ENCODE results near the gene TBC1D10A.
A peak's percentile ranks its signal among the peaks of the same experiment; 100 is the strongest.

The TBC1D10A gene

GRCh38 chr22:30265823-30266444 lies 60.8 kb downstream of the TBC1D10A start:
- DNase-seq (ENCODE audit: insufficient read length) (peak; percentile 81), FAIRE-seq (peak; percentile 96)
- TF ChIP-seq TAF1 (IDR thresholded peaks at IDR 0.05; ENCODE audit: borderline replicate concordance, low read depth, low read length), result no peak
- TF ChIP-seq POLR2A (IDR thresholded peaks at IDR 0.05; ENCODE audit: low read depth, low read length), result peak; percentile 69; the same call in 1 of the 2 replicates
- peak; percentile 33; the same call in 1 of the 2 replicates for TF ChIP-seq POLR2AphosphoS5 (IDR thresholded peaks at IDR 0.05; ENCODE audit: low read depth, low read length)

- no peak for TF ChIP-seq POLR2AphosphoS5 (IDR thresholded peaks at IDR 0.05; ENCODE audit: low read depth, low read length)
- TF ChIP-seq POLR2A (IDR thresholded peaks at IDR 0.05; ENCODE audit: low read depth, low read length), result no peak
- no peak for TF ChIP-seq TAF1 (IDR thresholded peaks at IDR 0.05; ENCODE audit: borderline replicate concordance, low read depth, low read length)
- FAIRE-seq (no peak), DNase-seq (ENCODE audit: insufficient read length) (no peak)
Observed at GRCh38 chr22:30265131-30265720, 61.5 kb downstream of the TBC1D10A start.

GRCh38 chr22:30263883-30264282 lies 62.9 kb downstream of the TBC1D10A start:
- no peak for TF ChIP-seq TAF1 (IDR thresholded peaks at IDR 0.05; ENCODE audit: borderline replicate concordance, low read depth, low read length)
- no peak for TF ChIP-seq POLR2A (IDR thresholded peaks at IDR 0.05; ENCODE audit: low read depth, low read length)
- no peak for TF ChIP-seq POLR2AphosphoS5 (IDR thresholded peaks at IDR 0.05; ENCODE audit: low read depth, low read length)

GRCh38 chr22:30262917-30263741 lies 63.6 kb downstream of the TBC1D10A start:
- DNase-seq (ENCODE audit: insufficient read length) (peak; percentile 65), FAIRE-seq (peak; percentile 73)
- TF ChIP-seq TAF1 (IDR thresholded peaks at IDR 0.05; ENCODE audit: borderline replicate concordance, low read depth, low read length), result no peak
- TF ChIP-seq POLR2A (IDR thresholded peaks at IDR 0.05; ENCODE audit: low read depth, low read length), result no peak
- TF ChIP-seq POLR2AphosphoS5 (IDR thresholded peaks at IDR 0.05; ENCODE audit: low read depth, low read length), result no peak

More at GRCh38 chr22:30263883-30264282, 62.9 kb downstream of the TBC1D10A start:
- DNase-seq (ENCODE audit: insufficient read length), result no peak
- no peak for FAIRE-seq

GRCh38 chr22:30262112-30262511 lies 64.6 kb downstream of the TBC1D10A start:
- DNase-seq (ENCODE audit: insufficient read length), result no peak
- no peak for TF ChIP-seq POLR2AphosphoS5 (IDR thresholded peaks at IDR 0.05; ENCODE audit: low read depth, low read length)
- no peak for TF ChIP-seq POLR2A (IDR thresholded peaks at IDR 0.05; ENCODE audit: low read depth, low read length)
- TF ChIP-seq TAF1 (IDR thresholded peaks at IDR 0.05; ENCODE audit: borderline replicate concordance, low read depth, low read length), result no peak
- FAIRE-seq, result no peak

- FAIRE-seq, result no peak
- DNase-seq (ENCODE audit: insufficient read length), result no peak
- TF ChIP-seq POLR2A (IDR thresholded peaks at IDR 0.05; ENCODE audit: low read depth, low read length), result no peak
Observed at GRCh38 chr22:30261134-30261533, 65.6 kb downstream of the TBC1D10A start.

- FAIRE-seq, result no peak
- DNase-seq (ENCODE audit: insufficient read length), result no peak
- no peak for TF ChIP-seq POLR2AphosphoS5 (IDR thresholded peaks at IDR 0.05; ENCODE audit: low read depth, low read length)
- no peak for TF ChIP-seq POLR2A (IDR thresholded peaks at IDR 0.05; ENCODE audit: low read depth, low read length)
- no peak for TF ChIP-seq TAF1 (IDR thresholded peaks at IDR 0.05; ENCODE audit: borderline replicate concordance, low read depth, low read length)
Observed at GRCh38 chr22:30260682-30261081, 66.1 kb downstream of the TBC1D10A start.

- no peak for FAIRE-seq
- no peak for DNase-seq (ENCODE audit: insufficient read length)
- TF ChIP-seq POLR2A (IDR thresholded peaks at IDR 0.05; ENCODE audit: low read depth, low read length) (no peak), POLR2AphosphoS5 (IDR thresholded peaks at IDR 0.05; ENCODE audit: low read depth, low read length) (no peak), TAF1 (IDR thresholded peaks at IDR 0.05; ENCODE audit: borderline replicate concordance, low read depth, low read length) (no peak)
Observed at GRCh38 chr22:30260276-30260675, 66.5 kb downstream of the TBC1D10A start.

- TF ChIP-seq POLR2AphosphoS5 (IDR thresholded peaks at IDR 0.05; ENCODE audit: low read depth, low read length) (no peak), POLR2A (IDR thresholded peaks at IDR 0.05; ENCODE audit: low read depth, low read length) (no peak), TAF1 (IDR thresholded peaks at IDR 0.05; ENCODE audit: borderline replicate concordance, low read depth, low read length) (no peak)
- FAIRE-seq, result no peak
- DNase-seq (ENCODE audit: insufficient read length), result no peak
Observed at GRCh38 chr22:30254314-30254713, 72.4 kb downstream of the TBC1D10A start.

- peak; percentile 81 for FAIRE-seq
Observed at GRCh38 chr22:30253205-30253852, 73.4 kb downstream of the TBC1D10A start.

More at GRCh38 chr22:30253205-30253852, 73.4 kb downstream of the TBC1D10A start:
- TF ChIP-seq POLR2AphosphoS5 (IDR thresholded peaks at IDR 0.05; ENCODE audit: low read depth, low read length) (no peak), TAF1 (IDR thresholded peaks at IDR 0.05; ENCODE audit: borderline replicate concordance, low read depth, low read length) (no peak), POLR2A (IDR thresholded peaks at IDR 0.05; ENCODE audit: low read depth, low read length) (no peak)
- DNase-seq (ENCODE audit: insufficient read length), result no peak

Measured in GM12892 (cell line).